Gastroesophageal sphincter (tissue), 4 donors: Measurements from ENCODE around the gene CAPZB. TPM values are rescaled to one million over a fixed set of nuclear protein-coding genes. Genes with fewer than 3 reads are reported as not detected.

Experiments
- ATAC-seq: fragments of 150-250 bp; one replicate; pipeline ENCODE4 v1.9.1; 2016; ENCODE audit warnings: mild to moderate bottlenecking, moderate library complexity
- H3K27ac ChIP-seq, 4 donors: fragments of 200-600 bp; sonication (generic) in 3 of 4; 1 replicate in 3 of 4; 2 replicates in 1 of 4; pipeline ENCODE4 v1.5.1; 2016 to 2019
- H3K27me3 ChIP-seq: fragments of 200-600 bp; sonication (generic); one replicate; pipeline ENCODE4 v1.5.1; 2019
- H3K36me3 ChIP-seq, 2 donors: fragments of 200-600 bp; sonication (generic); one replicate each; pipeline ENCODE4 v1.5.1; 2019; ENCODE audit warnings: control low read depth in 1 of 2
- H3K4me1 ChIP-seq, 3 donors: fragments of 200-600 bp; sonication (generic); 1 replicate in 2 of 3; 2 replicates in 1 of 3; pipeline ENCODE4 v1.5.1; 2016 to 2019; ENCODE audit warnings: control low read depth in 2 of 3
- H3K4me3 ChIP-seq, 2 donors: fragments of 200-600 bp; sonication (generic); one replicate each; pipeline ENCODE4 v1.5.1; 2019; ENCODE audit warnings: mild to moderate bottlenecking in 1 of 2, moderate library complexity in 1 of 2
- H3K9me3 ChIP-seq, 3 donors: fragments of 200-600 bp; sonication (generic); one replicate each; pipeline ENCODE4 v1.5.1; 2017 to 2019; ENCODE audit warnings: control low read depth in 2 of 3
- EP300 ChIP-seq: sonication (generic); formaldehyde crosslinking; IDR thresholded peaks from one replicate; pipeline ENCODE4 v1.6.1; 2017; ENCODE audit warnings: antibody characterized with exemption, mild to moderate bottlenecking
- POLR2A ChIP-seq, 2 donors: fragments of 450-650 bp; IDR thresholded peaks; one replicate each; pipeline ENCODE4 v1.6.1; 2017; ENCODE audit warnings: antibody characterized with exemption in 2 of 2, mild to moderate bottlenecking in 2 of 2, moderate library complexity in 1 of 2
- POLR2AphosphoS5 ChIP-seq: sonication (generic); formaldehyde crosslinking; IDR thresholded peaks from one replicate; pipeline ENCODE4 v1.6.1; 2017; ENCODE audit warnings: antibody characterized with exemption
- WGBS, 2 donors: methylation state at CpG; one replicate each; pipeline ENCODE4 v1.1.5; 2018; ENCODE audit warnings: low coverage in 1 of 2; 5-methylcytosine and 5-hydroxymethylcytosine counted together
- total RNA-seq, 4 donors: library from RNA; depleted of rRNA; stranded (reverse); fragments of >200 nt; gene quantifications; one replicate each; pipeline ENCODE4 v1.1.0, GENCODE V29; 2016
- TF ChIP-seq, protein P1 (sequence below), 4 experiments: fragments of 200-600 bp in 2 of 4; fragments of 450-650 bp in 2 of 4; sonication (generic) in 1 of 4; IDR thresholded peaks; one replicate each; pipeline ENCODE4 v1.5.1; 2017 to 2019; ENCODE audit warnings: antibody characterized with exemption in 4 of 4, mild to moderate bottlenecking in 2 of 4, moderate library complexity in 2 of 4

The CAPZB gene
- total RNA-seq, 4 donors from 2014 or later: 160 to 288 (median 184) TPM

DNA sequence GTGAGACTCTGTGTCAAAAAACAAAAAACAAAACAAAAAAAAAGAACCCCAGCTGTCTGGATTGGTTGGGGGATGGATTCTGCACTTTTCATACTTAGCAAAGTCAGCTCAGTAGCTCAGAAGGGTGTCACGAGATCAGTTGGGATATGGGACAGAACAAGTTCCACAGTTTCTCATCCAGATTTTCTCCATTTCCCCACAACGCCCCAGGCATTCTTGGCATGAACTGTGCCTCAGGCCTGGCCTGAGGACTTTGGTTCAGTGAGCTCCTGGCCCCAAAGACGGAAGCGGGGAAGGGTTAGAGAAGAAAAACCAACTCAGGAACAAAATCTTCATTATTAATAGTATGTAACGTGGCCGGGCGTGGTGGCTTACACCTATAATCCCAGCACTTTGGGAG, 175.3 kb downstream of the CAPZB start:
- H3K4me1 ChIP-seq: peaks cover 0 to 48% (median 20%) of the 10 kb centered on the region in 3 donors
- H3K9me3 ChIP-seq: no peaks in the 10 kb centered on the region
- TF ChIP-seq POLR2AphosphoS5: no peak
- TF ChIP-seq, protein P1, sequence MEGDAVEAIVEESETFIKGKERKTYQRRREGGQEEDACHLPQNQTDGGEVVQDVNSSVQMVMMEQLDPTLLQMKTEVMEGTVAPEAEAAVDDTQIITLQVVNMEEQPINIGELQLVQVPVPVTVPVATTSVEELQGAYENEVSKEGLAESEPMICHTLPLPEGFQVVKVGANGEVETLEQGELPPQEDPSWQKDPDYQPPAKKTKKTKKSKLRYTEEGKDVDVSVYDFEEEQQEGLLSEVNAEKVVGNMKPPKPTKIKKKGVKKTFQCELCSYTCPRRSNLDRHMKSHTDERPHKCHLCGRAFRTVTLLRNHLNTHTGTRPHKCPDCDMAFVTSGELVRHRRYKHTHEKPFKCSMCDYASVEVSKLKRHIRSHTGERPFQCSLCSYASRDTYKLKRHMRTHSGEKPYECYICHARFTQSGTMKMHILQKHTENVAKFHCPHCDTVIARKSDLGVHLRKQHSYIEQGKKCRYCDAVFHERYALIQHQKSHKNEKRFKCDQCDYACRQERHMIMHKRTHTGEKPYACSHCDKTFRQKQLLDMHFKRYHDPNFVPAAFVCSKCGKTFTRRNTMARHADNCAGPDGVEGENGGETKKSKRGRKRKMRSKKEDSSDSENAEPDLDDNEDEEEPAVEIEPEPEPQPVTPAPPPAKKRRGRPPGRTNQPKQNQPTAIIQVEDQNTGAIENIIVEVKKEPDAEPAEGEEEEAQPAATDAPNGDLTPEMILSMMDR (IDR thresholded peaks at IDR 0.05): no peak
- TF ChIP-seq POLR2A (IDR thresholded peaks at IDR 0.05): no peak
- TF ChIP-seq EP300: no peak
- WGBS, 2 donors: 77 to 88% methylated on average over 6 to 7 of the region's 7 CpGs
- no peak overlapping the region for H3K4me3 ChIP-seq
- H3K27ac ChIP-seq: no peak overlapping the region
- H3K36me3 ChIP-seq: peaks cover 0 to 38% of the 10 kb centered on the region in 2 donors
- no peaks in the 10 kb centered on the region for H3K27me3 ChIP-seq
- no peak for ATAC-seq

DNA sequence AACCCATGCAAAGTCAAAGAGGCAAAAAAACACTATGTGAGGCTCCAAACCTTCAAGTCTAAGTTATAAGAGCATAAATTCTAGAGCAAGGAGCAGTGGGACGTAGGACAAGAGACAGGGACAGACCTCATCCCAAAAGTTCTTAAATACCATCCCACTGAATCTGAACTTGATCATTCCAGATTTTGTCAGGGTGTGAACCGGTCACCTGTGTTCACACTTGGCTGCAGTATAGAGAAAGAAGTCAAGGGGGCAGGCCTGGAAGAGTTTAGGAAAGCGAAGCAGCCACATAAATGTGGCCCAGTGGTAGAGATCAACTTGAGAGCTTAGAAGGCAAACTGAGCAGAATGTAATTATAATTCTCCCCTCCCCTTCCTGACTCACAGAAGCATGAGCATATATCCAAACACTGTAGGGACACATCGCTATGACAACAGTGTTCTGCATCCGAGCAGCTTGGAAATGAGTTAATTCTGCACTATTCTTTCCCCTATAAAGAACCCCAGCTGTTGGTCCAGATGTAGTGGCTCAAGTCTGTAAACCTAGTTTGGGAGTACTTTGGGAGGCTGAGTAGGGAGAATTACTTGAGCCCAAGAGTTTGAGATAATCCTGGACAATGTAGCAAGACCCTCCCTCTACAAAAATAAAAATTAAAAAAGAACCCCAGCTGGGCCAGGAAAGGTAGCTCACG, 176.1 kb downstream of the CAPZB start:
- H3K4me1 ChIP-seq: peaks cover 0 to 41% (median 20%) of the 10 kb centered on the region in 3 donors
- H3K9me3 ChIP-seq: no peaks in the 10 kb centered on the region
- 56 to 100% methylated on average over 2 to 5 of the region's 6 CpGs for WGBS, 2 donors
- no peak overlapping the region for H3K27ac ChIP-seq
- ATAC-seq: no peak
- TF ChIP-seq EP300 (no peak), POLR2A (IDR thresholded peaks at IDR 0.05) (no peak), POLR2AphosphoS5 (no peak)
- TF ChIP-seq, protein P1 (IDR thresholded peaks at IDR 0.05): no peak
- no peak overlapping the region for H3K4me3 ChIP-seq
- H3K36me3 ChIP-seq: peaks cover 0 to 46% of the 10 kb centered on the region in 2 donors
- H3K27me3 ChIP-seq: no peaks in the 10 kb centered on the region

DNA sequence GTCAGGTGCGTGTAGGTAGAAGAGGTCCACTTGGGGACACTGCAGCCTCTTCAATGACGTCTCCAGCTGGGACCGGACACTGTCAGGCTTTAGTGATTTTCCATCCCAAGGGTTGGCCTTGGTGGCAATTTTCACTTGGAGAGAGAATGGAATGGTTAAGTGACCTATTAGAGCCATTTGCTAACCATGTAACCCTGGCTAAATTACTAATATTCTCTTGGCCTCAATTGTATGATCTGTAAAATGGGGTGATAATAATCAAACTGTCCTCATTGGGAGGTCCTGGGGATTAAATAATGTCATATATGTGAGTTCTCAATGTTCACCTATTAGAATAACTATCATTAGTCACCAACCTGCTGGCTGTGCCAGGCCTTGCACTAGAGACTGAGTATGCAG, 176.8 kb downstream of the CAPZB start:
- ATAC-seq: no peak
- 73 to 100% methylated on average over 1 to 2 of the region's 3 CpGs for WGBS, 2 donors
- no peak overlapping the region for H3K27ac ChIP-seq

DNA sequence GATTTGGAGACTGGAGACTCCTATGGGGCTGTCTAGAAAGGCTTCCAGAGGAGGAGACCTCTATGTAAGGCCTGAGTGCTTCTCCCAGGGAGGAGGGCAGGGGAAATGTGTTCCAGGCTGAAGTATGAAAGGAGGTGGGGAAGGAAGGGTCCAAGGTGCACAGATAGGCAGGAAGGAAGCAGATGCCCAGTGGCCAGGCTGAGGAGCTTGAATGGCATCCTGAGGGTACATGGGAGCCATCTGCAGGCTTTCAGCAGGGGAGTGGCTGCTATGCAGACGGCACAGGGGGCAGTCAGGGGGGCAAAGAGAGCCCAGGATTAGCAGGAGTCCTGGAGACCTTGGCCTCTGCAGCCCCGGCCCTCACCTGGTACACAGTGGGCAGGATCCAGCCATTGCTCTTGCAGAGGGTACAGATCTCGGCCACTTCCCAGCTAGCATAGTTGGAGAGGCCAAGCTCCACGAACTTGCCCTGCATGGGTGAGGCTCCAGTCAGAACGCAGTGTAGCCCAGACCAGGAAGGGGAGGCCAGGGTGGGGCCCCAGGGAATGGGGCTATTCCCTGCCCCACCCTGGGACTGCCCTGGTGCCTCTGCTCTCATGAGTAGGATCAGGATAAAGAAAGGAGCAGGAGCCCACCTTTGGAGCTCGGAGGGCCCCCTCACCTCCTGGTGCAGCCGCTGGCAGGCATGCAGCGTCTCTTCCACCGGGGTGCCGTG, 177.4 kb downstream of the CAPZB start:
- no peak overlapping the region for H3K27ac ChIP-seq
- TF ChIP-seq POLR2A (IDR thresholded peaks at IDR 0.05) (no peak), EP300 (no peak), POLR2AphosphoS5 (no peak)
- TF ChIP-seq, protein P1 (IDR thresholded peaks at IDR 0.05): no peak
- H3K4me1 ChIP-seq: peaks cover 0 to 27% (median 11%) of the 10 kb centered on the region in 3 donors
- H3K9me3 ChIP-seq: no peaks in the 10 kb centered on the region
- WGBS, 2 donors: no CpG with 5 or more reads among the region's 10 CpGs
- H3K4me3 ChIP-seq: no peak overlapping the region
- H3K27me3 ChIP-seq: no peaks in the 10 kb centered on the region
- peaks cover 0 to 59% of the 10 kb centered on the region in 2 donors for H3K36me3 ChIP-seq
- no peak for ATAC-seq

More for the DNA sequence above, 176.8 kb downstream of the CAPZB start:
- Histone ChIP-seq H3K4me3 (no peak overlapping the region), H3K4me1 (peaks cover 0 to 33% (median 14%) of the 10 kb centered on the region in 3 donors), H3K36me3 (peaks cover 0 to 54% of the 10 kb centered on the region in 2 donors), H3K27me3 (no peaks in the 10 kb centered on the region), H3K9me3 (no peaks in the 10 kb centered on the region)
- TF ChIP-seq, protein P1 (IDR thresholded peaks at IDR 0.05): no peak
- TF ChIP-seq EP300 (no peak), POLR2A (IDR thresholded peaks at IDR 0.05) (no peak), POLR2AphosphoS5 (no peak)
